Measurements from ENCODE around the gene IGLL1. TPM values are rescaled to one million over a fixed set of nuclear protein-coding genes. Genes with fewer than 3 reads are reported as not detected.

Gene IGLL1
- total and polyA plus RNA-seq, 3 donors from 2014 or later, result 6.9 to 36.9 (median 24.6) TPM

DNA sequence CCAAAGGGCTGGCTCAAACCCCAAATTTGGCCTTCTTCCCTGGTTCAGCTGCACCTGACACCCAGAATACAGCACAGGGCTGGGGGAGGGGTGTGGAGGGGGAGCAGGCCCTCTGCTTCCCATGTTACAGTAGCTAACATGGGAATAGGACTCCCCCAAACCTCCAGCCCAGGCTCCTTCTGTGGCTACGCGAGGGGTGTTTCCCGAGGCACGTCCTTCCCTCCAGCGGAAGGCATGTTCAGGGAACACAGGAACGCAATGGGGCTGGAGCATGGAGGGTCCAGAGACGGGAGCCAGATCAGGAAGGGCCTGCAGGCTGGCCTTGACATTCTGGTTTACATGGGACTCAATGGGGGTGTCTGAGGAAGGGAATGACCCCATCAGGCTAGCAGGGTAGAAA is 11.8 kb upstream of the IGLL1 start:
- no peak for TF ChIP-seq POLR2A (IDR thresholded peaks at IDR 0.05)
- TF ChIP-seq, protein P1, sequence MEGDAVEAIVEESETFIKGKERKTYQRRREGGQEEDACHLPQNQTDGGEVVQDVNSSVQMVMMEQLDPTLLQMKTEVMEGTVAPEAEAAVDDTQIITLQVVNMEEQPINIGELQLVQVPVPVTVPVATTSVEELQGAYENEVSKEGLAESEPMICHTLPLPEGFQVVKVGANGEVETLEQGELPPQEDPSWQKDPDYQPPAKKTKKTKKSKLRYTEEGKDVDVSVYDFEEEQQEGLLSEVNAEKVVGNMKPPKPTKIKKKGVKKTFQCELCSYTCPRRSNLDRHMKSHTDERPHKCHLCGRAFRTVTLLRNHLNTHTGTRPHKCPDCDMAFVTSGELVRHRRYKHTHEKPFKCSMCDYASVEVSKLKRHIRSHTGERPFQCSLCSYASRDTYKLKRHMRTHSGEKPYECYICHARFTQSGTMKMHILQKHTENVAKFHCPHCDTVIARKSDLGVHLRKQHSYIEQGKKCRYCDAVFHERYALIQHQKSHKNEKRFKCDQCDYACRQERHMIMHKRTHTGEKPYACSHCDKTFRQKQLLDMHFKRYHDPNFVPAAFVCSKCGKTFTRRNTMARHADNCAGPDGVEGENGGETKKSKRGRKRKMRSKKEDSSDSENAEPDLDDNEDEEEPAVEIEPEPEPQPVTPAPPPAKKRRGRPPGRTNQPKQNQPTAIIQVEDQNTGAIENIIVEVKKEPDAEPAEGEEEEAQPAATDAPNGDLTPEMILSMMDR (IDR thresholded peaks at IDR 0.05), result no peak
- intact Hi-C loops (cut with DNase I; ENCODE audit: low total_unique reads), result no loop called here
- H3K4me1 ChIP-seq, result peaks cover 5% of the 10 kb centered on the region
- no peak overlapping the region for H3K27ac ChIP-seq
- no peak for DNase-seq
- no peaks in the 10 kb centered on the region for H3K27me3 ChIP-seq
- H3K9me3 ChIP-seq, result no peaks in the 10 kb centered on the region
- no peak overlapping the region for H3K4me3 ChIP-seq
- WGBS, 2 donors, result 87 to 95% methylated on average over 7 of the region's 7 CpGs
- H3K36me3 ChIP-seq (ENCODE audit: low read depth, missing control alignments), result no peaks in the 10 kb centered on the region

GRCh38 chr22:23591201-23591791 is 11.2 kb upstream of the IGLL1 start:
- intact Hi-C loops (cut with DNase I; ENCODE audit: low total_unique reads), result no loop called here
- Histone ChIP-seq H3K4me3 (no peak overlapping the region), H3K36me3 (ENCODE audit: low read depth, missing control alignments) (no peaks in the 10 kb centered on the region), H3K9me3 (no peaks in the 10 kb centered on the region), H3K27ac (no peak overlapping the region), H3K4me1 (peaks cover 5% of the 10 kb centered on the region), H3K27me3 (no peaks in the 10 kb centered on the region)
- TF ChIP-seq, protein P1 (IDR thresholded peaks at IDR 0.05), result peak; percentile 72 to 83 (median 79)
- TF ChIP-seq POLR2A (IDR thresholded peaks at IDR 0.05), result no peak
- DNase-seq, result peak; percentile 89
- WGBS, 2 donors, result 58 to 68% methylated on average over 11 of the region's 11 CpGs

- Histone ChIP-seq H3K9me3 (no peaks in the 10 kb centered on the region), H3K36me3 (ENCODE audit: low read depth, missing control alignments) (no peaks in the 10 kb centered on the region), H3K4me3 (no peak overlapping the region), H3K4me1 (no peaks in the 10 kb centered on the region), H3K27me3 (no peaks in the 10 kb centered on the region), H3K27ac (no peak overlapping the region)
- WGBS, 2 donors, result 76% methylated on average over 6 of the region's 6 CpGs
- no peak for TF ChIP-seq POLR2A (IDR thresholded peaks at IDR 0.05)
- TF ChIP-seq, protein P1 (IDR thresholded peaks at IDR 0.05), result no peak
- DNase-seq, result no peak
- intact Hi-C loops (cut with DNase I; ENCODE audit: low total_unique reads), result no loop called here
Measured at GRCh38 chr22:23583836-23584235, 3.7 kb upstream of the IGLL1 start.

DNA sequence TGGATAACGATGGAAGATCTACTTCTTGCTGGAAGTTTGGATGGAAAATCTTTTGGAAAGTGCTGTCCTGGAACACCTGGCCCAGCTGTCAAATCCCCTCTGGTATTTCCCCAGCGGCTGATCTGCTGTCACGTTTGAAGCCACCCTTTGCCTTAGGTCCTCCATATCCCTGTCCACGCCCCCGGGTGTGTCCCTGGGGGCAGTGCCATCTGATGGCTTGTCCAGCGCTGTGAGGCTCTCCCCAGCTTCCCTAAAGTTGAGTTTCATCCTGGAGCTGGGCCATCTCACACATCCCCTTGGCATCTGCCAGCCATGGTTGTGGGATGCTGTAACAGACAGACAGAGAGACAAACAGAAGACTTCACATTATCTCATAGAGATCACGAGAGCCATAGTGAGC is 3.1 kb upstream of the IGLL1 start:
- Histone ChIP-seq H3K36me3 (ENCODE audit: low read depth, missing control alignments) (no peaks in the 10 kb centered on the region), H3K4me3 (no peak overlapping the region), H3K27ac (no peak overlapping the region), H3K4me1 (no peaks in the 10 kb centered on the region), H3K27me3 (no peaks in the 10 kb centered on the region), H3K9me3 (no peaks in the 10 kb centered on the region)
- intact Hi-C loops (cut with DNase I; ENCODE audit: low total_unique reads), result no loop called here
- DNase-seq, result no peak
- WGBS, 2 donors, result 82 to 95% methylated on average over 6 to 7 of the region's 7 CpGs
- TF ChIP-seq, protein P1 (IDR thresholded peaks at IDR 0.05), result no peak
- no peak for TF ChIP-seq POLR2A (IDR thresholded peaks at IDR 0.05)

GRCh38 chr22:23581260-23581650 is 1.2 kb upstream of the IGLL1 start:
- DNase-seq, result no peak
- Histone ChIP-seq H3K27me3 (no peaks in the 10 kb centered on the region), H3K9me3 (no peaks in the 10 kb centered on the region), H3K27ac (no peak overlapping the region), H3K4me3 (no peak overlapping the region), H3K36me3 (ENCODE audit: low read depth, missing control alignments) (no peaks in the 10 kb centered on the region), H3K4me1 (no peaks in the 10 kb centered on the region)
- WGBS, 2 donors, result 81 to 86% methylated on average over 8 of the region's 8 CpGs
- TF ChIP-seq, protein P1 (IDR thresholded peaks at IDR 0.05), result no peak
- TF ChIP-seq POLR2A (IDR thresholded peaks at IDR 0.05), result no peak
- intact Hi-C loops (cut with DNase I; ENCODE audit: low total_unique reads), result no loop called here

All from testis (tissue), 3 donors.